ENCODE results near the gene RUNX2.

DNA sequence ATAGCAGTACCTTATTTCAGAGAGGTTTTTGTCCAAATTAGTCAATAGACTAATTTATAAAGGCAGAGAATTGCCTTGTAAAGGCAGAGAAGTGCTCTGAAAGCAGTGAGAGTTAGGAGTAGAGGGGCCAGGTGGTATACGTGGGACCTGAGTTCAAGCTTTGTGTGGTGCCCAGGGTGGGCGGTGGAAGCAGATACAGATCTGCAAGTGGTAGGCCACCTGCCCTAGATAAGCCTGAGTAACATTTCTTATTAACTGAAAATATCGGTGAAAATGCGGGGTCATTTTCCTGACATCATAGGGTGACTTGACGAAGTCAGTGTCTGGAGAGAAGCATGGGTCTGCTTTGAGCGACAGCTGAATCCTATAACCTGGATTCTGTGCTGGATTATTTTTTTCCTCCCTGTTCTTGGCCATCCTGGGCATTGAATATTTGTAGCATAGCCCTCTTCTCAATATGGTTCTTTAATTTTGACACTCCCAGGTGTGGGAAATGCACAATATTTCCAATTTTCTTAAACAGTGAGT lies 111.8 kb downstream of the RUNX2 start:
- TF ChIP-seq, protein P1, sequence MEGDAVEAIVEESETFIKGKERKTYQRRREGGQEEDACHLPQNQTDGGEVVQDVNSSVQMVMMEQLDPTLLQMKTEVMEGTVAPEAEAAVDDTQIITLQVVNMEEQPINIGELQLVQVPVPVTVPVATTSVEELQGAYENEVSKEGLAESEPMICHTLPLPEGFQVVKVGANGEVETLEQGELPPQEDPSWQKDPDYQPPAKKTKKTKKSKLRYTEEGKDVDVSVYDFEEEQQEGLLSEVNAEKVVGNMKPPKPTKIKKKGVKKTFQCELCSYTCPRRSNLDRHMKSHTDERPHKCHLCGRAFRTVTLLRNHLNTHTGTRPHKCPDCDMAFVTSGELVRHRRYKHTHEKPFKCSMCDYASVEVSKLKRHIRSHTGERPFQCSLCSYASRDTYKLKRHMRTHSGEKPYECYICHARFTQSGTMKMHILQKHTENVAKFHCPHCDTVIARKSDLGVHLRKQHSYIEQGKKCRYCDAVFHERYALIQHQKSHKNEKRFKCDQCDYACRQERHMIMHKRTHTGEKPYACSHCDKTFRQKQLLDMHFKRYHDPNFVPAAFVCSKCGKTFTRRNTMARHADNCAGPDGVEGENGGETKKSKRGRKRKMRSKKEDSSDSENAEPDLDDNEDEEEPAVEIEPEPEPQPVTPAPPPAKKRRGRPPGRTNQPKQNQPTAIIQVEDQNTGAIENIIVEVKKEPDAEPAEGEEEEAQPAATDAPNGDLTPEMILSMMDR (IDR thresholded peaks at IDR 0.05) = no peak
- TF ChIP-seq EZH2phosphoT487 (IDR thresholded peaks at IDR 0.05) = no peak
- TF ChIP-seq EZH2 (IDR thresholded peaks at IDR 0.05) = no peak
